ENCODE measurements around the gene TLR5.

The TLR5 gene

DNA sequence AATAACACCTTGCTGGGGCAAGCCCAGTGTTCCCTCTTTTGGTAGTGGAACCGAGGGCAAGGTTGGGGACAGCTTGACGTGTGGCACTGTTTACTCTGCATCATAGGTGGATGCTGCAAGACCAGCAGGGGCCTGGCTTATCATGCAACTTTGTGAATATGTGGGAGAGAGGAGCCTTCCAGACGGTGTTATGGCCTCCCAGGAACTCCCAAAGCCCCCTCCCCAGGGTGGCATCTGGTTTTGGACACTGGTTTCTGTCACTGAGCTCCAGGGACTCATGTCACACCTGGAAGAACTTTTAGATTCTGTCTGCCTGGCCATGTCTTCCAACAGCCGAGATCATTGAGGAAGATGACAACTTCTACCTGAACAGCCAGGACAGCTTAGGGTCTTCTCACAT is 1.4 kb upstream of the TLR5 start:
- DNase-seq (ENCODE audit: extremely low spot score), result no peak
- ChIA-PET POLR2A (no interaction called here), CTCF (interaction anchor here (1.3 to 4.0 kb wide), 4 partner anchors 9 to 539 kb away, joined by 3 to 35 read pairs (median 4); no protein-coding TSS in a partner anchor)
- TF ChIP-seq, protein P1, sequence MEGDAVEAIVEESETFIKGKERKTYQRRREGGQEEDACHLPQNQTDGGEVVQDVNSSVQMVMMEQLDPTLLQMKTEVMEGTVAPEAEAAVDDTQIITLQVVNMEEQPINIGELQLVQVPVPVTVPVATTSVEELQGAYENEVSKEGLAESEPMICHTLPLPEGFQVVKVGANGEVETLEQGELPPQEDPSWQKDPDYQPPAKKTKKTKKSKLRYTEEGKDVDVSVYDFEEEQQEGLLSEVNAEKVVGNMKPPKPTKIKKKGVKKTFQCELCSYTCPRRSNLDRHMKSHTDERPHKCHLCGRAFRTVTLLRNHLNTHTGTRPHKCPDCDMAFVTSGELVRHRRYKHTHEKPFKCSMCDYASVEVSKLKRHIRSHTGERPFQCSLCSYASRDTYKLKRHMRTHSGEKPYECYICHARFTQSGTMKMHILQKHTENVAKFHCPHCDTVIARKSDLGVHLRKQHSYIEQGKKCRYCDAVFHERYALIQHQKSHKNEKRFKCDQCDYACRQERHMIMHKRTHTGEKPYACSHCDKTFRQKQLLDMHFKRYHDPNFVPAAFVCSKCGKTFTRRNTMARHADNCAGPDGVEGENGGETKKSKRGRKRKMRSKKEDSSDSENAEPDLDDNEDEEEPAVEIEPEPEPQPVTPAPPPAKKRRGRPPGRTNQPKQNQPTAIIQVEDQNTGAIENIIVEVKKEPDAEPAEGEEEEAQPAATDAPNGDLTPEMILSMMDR (IDR thresholded peaks at IDR 0.05; ENCODE audit: control extremely low read depth, extremely low read depth, low read depth, missing control alignments), result no peak

GRCh38 chr1:223143537-223144248 is 645 bp upstream of the TLR5 start:
- ChIA-PET POLR2A (no interaction called here), CTCF (interaction anchor here (1.0 to 4.0 kb wide), 5 partner anchors 9 to 540 kb away, joined by 3 to 35 read pairs (median 3); no protein-coding TSS in a partner anchor)
- TF ChIP-seq, protein P1 (IDR thresholded peaks at IDR 0.05; ENCODE audit: control extremely low read depth, extremely low read depth, low read depth, missing control alignments), result no peak
- peak; percentile 58 for DNase-seq (ENCODE audit: extremely low spot score)

DNA sequence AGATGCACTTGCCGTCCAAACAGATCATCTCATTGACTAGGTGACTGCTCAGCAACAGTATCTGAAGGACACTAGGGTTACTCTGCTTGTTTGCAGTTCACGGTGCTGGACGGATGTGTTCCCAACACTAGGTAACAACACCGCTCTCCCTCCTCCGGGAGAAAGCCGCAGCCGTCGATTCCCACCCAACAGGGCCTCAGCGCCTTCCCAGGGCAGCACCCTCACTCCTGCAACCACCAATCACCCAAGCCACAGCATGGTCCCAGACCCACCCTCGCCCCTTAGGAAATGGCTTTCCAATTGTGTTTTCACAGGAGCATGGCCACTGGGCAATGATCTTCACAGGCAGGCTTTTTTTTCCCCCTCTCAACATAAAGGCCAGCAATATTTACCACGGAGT is 779 bp downstream of the TLR5 start:
- ChIA-PET POLR2A (no interaction called here), CTCF (interaction anchor here (3.6 to 4.0 kb wide), 2 partner anchors 8 to 19 kb away, joined by 13 to 35 read pairs; no protein-coding TSS in a partner anchor)
- TF ChIP-seq, protein P1 (IDR thresholded peaks at IDR 0.05; ENCODE audit: control extremely low read depth, extremely low read depth, low read depth, missing control alignments), result no peak
- DNase-seq (ENCODE audit: extremely low spot score), result no peak

GRCh38 chr1:223140611-223141405 is 2.2 kb downstream of the TLR5 start:
- ChIA-PET CTCF (interaction anchor here (1.6 to 3.6 kb wide), 3 partner anchors 8 to 17 kb away, joined by 4 to 13 read pairs (median 7); no protein-coding TSS in a partner anchor), POLR2A (no interaction called here)
- TF ChIP-seq, protein P1 (IDR thresholded peaks at IDR 0.05; ENCODE audit: control extremely low read depth, extremely low read depth, low read depth, missing control alignments), result no peak
- no peak for DNase-seq (ENCODE audit: extremely low spot score)

- ChIA-PET POLR2A (no interaction called here), CTCF (interaction anchor here (1.1 to 7.3 kb wide), 3 partner anchors 13 to 48 kb away, joined by 3 to 107 read pairs (median 5); no protein-coding TSS in a partner anchor)
- DNase-seq (ENCODE audit: extremely low spot score), result no peak
- TF ChIP-seq, protein P1 (IDR thresholded peaks at IDR 0.05; ENCODE audit: control extremely low read depth, extremely low read depth, low read depth, missing control alignments), result no peak
Measured at GRCh38 chr1:223137455-223138085, 5.5 kb downstream of the TLR5 start.

DNA sequence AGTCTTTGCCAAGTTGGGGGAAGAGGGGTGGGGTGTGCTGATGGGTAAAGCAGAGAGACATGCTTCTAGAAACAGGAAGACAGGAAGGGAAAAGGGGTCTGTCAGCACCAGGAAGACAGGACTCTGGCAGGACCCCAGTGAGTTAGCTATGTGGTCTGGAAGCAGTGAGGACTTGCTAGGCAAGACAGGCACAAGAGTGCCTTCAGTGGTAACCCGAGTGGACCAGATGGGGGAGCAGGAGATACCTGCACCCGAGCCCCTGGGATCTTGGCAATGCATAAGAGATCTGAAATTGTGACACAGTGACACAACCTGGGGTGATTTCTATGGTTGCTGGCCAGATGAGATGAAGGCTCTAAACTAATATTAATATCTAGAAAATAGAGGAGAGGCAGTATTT is 7.0 kb downstream of the TLR5 start:
- ChIA-PET POLR2A (no interaction called here), CTCF (interaction anchor here (2.1 to 7.3 kb wide), 3 partner anchors 8 to 46 kb away, joined by 5 to 107 read pairs (median 35); partner anchors contain the start of gene TLR5)
- TF ChIP-seq, protein P1 (IDR thresholded peaks at IDR 0.05; ENCODE audit: control extremely low read depth, extremely low read depth, low read depth, missing control alignments), result no peak
- DNase-seq (ENCODE audit: extremely low spot score), result no peak

Data from GM10248 (cell line).